ENCODE measurements around the gene GPATCH8.
"Not testable (repeated sequence)": the region's sequence is repeated elsewhere in the genome, so short reads cannot be mapped to it uniquely, and the experiment has no call there.

Gene GPATCH8

GRCh38 chr17:44379887-44380286, 123.3 kb downstream of the GPATCH8 start:
- Histone ChIP-seq H3K27ac (ENCODE audit: low read depth, low read length) (no peak overlapping the region), H3K36me3 (ENCODE audit: insufficient read depth, low read length) (no peaks in the 10 kb centered on the region), H3K27me3 (ENCODE audit: control insufficient read depth in 1 of 2, insufficient read depth in 2 of 2, low read length in 2 of 2) (peaks cover 0 to 7% of the 10 kb centered on the region in 2 donors), H3K9ac (ENCODE audit: low read length) (no peak overlapping the region), H3K4me3 (ENCODE audit: low read depth in 1 of 2, low read length in 2 of 2) (no peak overlapping the region), H3K9me3 (ENCODE audit: low read length) (no peaks in the 10 kb centered on the region), H3K4me1 (ENCODE audit: insufficient read depth, low read length) (peaks cover 10% of the 10 kb centered on the region)

GRCh38 chr17:44378171-44378705, 125.0 kb downstream of the GPATCH8 start:
- Histone ChIP-seq H3K4me3 (ENCODE audit: low read depth in 1 of 2, low read length in 2 of 2) (no peak overlapping the region), H3K36me3 (ENCODE audit: insufficient read depth, low read length) (no peaks in the 10 kb centered on the region), H3K27me3 (ENCODE audit: control insufficient read depth in 1 of 2, insufficient read depth in 2 of 2, low read length in 2 of 2) (no peaks in the 10 kb centered on the region), H3K9me3 (ENCODE audit: low read length) (no peaks in the 10 kb centered on the region), H3K27ac (ENCODE audit: low read depth, low read length) (no peak overlapping the region), H3K9ac (ENCODE audit: low read length) (no peak overlapping the region), H3K4me1 (ENCODE audit: insufficient read depth, low read length) (peaks cover 4% of the 10 kb centered on the region)

- no peak overlapping the region for H3K9ac ChIP-seq (ENCODE audit: low read length)
- peaks cover 4% of the 10 kb centered on the region for H3K4me1 ChIP-seq (ENCODE audit: insufficient read depth, low read length)
- H3K9me3 ChIP-seq (ENCODE audit: low read length), result no peaks in the 10 kb centered on the region
- no peak overlapping the region for H3K27ac ChIP-seq (ENCODE audit: low read depth, low read length)
- H3K4me3 ChIP-seq (ENCODE audit: low read depth in 1 of 2, low read length in 2 of 2), result no peak overlapping the region
- H3K27me3 ChIP-seq (ENCODE audit: control insufficient read depth in 1 of 2, insufficient read depth in 2 of 2, low read length in 2 of 2), result no peaks in the 10 kb centered on the region
- no peaks in the 10 kb centered on the region for H3K36me3 ChIP-seq (ENCODE audit: insufficient read depth, low read length)
Measured at GRCh38 chr17:44376779-44377178, 126.4 kb downstream of the GPATCH8 start.

GRCh38 chr17:44376124-44376523, 127.1 kb downstream of the GPATCH8 start:
- peaks cover 4% of the 10 kb centered on the region for H3K4me1 ChIP-seq (ENCODE audit: insufficient read depth, low read length)
- no peaks in the 10 kb centered on the region for H3K9me3 ChIP-seq (ENCODE audit: low read length)
- no peaks in the 10 kb centered on the region for H3K36me3 ChIP-seq (ENCODE audit: insufficient read depth, low read length)
- H3K4me3 ChIP-seq (ENCODE audit: low read depth in 1 of 2, low read length in 2 of 2), result no peak overlapping the region
- H3K27ac ChIP-seq (ENCODE audit: low read depth, low read length), result no peak overlapping the region
- H3K27me3 ChIP-seq (ENCODE audit: control insufficient read depth in 1 of 2, insufficient read depth in 2 of 2, low read length in 2 of 2), result no peaks in the 10 kb centered on the region
- no peak overlapping the region for H3K9ac ChIP-seq (ENCODE audit: low read length)

- H3K36me3 ChIP-seq (ENCODE audit: insufficient read depth, low read length), result no peaks in the 10 kb centered on the region
- H3K4me3 ChIP-seq (ENCODE audit: low read depth in 1 of 2, low read length in 2 of 2), result no peak overlapping the region
- no peaks in the 10 kb centered on the region for H3K9me3 ChIP-seq (ENCODE audit: low read length)
- H3K9ac ChIP-seq (ENCODE audit: low read length), result no peak overlapping the region
- no peak overlapping the region for H3K27ac ChIP-seq (ENCODE audit: low read depth, low read length)
- no peaks in the 10 kb centered on the region for H3K27me3 ChIP-seq (ENCODE audit: control insufficient read depth in 1 of 2, insufficient read depth in 2 of 2, low read length in 2 of 2)
- peaks cover 4% of the 10 kb centered on the region for H3K4me1 ChIP-seq (ENCODE audit: insufficient read depth, low read length)
Measured at GRCh38 chr17:44375196-44376017, 127.8 kb downstream of the GPATCH8 start.

GRCh38 chr17:44374306-44375195, 128.7 kb downstream of the GPATCH8 start:
- Histone ChIP-seq H3K9me3 (ENCODE audit: low read length) (no peaks in the 10 kb centered on the region), H3K4me3 (ENCODE audit: low read depth in 1 of 2, low read length in 2 of 2) (no peak overlapping the region), H3K9ac (ENCODE audit: low read length) (no peak overlapping the region), H3K27ac (ENCODE audit: low read depth, low read length) (no peak overlapping the region), H3K27me3 (ENCODE audit: control insufficient read depth in 1 of 2, insufficient read depth in 2 of 2, low read length in 2 of 2) (no peaks in the 10 kb centered on the region), H3K4me1 (ENCODE audit: insufficient read depth, low read length) (peaks cover 4% of the 10 kb centered on the region), H3K36me3 (ENCODE audit: insufficient read depth, low read length) (no peaks in the 10 kb centered on the region)

- no peak overlapping the region for H3K9ac ChIP-seq (ENCODE audit: low read length)
- peaks cover 4% of the 10 kb centered on the region for H3K4me1 ChIP-seq (ENCODE audit: insufficient read depth, low read length)
- H3K4me3 ChIP-seq (ENCODE audit: low read depth in 1 of 2, low read length in 2 of 2), result no peak overlapping the region
- H3K9me3 ChIP-seq (ENCODE audit: low read length), result no peaks in the 10 kb centered on the region
- no peak overlapping the region for H3K27ac ChIP-seq (ENCODE audit: low read depth, low read length)
- H3K36me3 ChIP-seq (ENCODE audit: insufficient read depth, low read length), result no peaks in the 10 kb centered on the region
- no peaks in the 10 kb centered on the region for H3K27me3 ChIP-seq (ENCODE audit: control insufficient read depth in 1 of 2, insufficient read depth in 2 of 2, low read length in 2 of 2)
Measured at GRCh38 chr17:44372036-44372435, 131.2 kb downstream of the GPATCH8 start.

- H3K4me1 ChIP-seq (ENCODE audit: insufficient read depth, low read length); H3K27ac ChIP-seq (ENCODE audit: low read depth, low read length); H3K9ac ChIP-seq (ENCODE audit: low read length); H3K9me3 ChIP-seq (ENCODE audit: low read length); H3K36me3 ChIP-seq (ENCODE audit: insufficient read depth, low read length); H3K4me3 ChIP-seq (ENCODE audit: low read depth in 1 of 2, low read length in 2 of 2); H3K27me3 ChIP-seq (ENCODE audit: control insufficient read depth in 1 of 2, insufficient read depth in 2 of 2, low read length in 2 of 2): not testable (repeated sequence)
Measured at GRCh38 chr17:44369414-44370023, 133.7 kb downstream of the GPATCH8 start.

- H3K36me3 ChIP-seq (ENCODE audit: insufficient read depth, low read length); H3K9me3 ChIP-seq (ENCODE audit: low read length); H3K27me3 ChIP-seq (ENCODE audit: control insufficient read depth in 1 of 2, insufficient read depth in 2 of 2, low read length in 2 of 2); H3K9ac ChIP-seq (ENCODE audit: low read length); H3K4me3 ChIP-seq (ENCODE audit: low read depth in 1 of 2, low read length in 2 of 2); H3K27ac ChIP-seq (ENCODE audit: low read depth, low read length); H3K4me1 ChIP-seq (ENCODE audit: insufficient read depth, low read length): not testable (repeated sequence)
Measured at GRCh38 chr17:44368391-44369243, 134.6 kb downstream of the GPATCH8 start.

GRCh38 chr17:44367231-44367979, 135.8 kb downstream of the GPATCH8 start:
- Histone ChIP-seq H3K4me3 (ENCODE audit: low read depth in 1 of 2, low read length in 2 of 2) (no peak overlapping the region), H3K4me1 (ENCODE audit: insufficient read depth, low read length) (peaks cover 12% of the 10 kb centered on the region), H3K27me3 (ENCODE audit: control insufficient read depth in 1 of 2, insufficient read depth in 2 of 2, low read length in 2 of 2) (peaks cover 0 to 9% of the 10 kb centered on the region in 2 donors), H3K27ac (ENCODE audit: low read depth, low read length) (no peak overlapping the region), H3K9ac (ENCODE audit: low read length) (no peak overlapping the region), H3K36me3 (ENCODE audit: insufficient read depth, low read length) (no peaks in the 10 kb centered on the region), H3K9me3 (ENCODE audit: low read length) (no peaks in the 10 kb centered on the region)

All from muscle layer of colon (tissue), 2 donors.